NCI-H446 treated with DMSO at 0.1 percent for 48 hours (cell line): ENCODE data around the gene DDX56.
A peak's percentile ranks its signal among the peaks of the same experiment; 100 is the strongest.
"Not testable (repeated sequence)": the region's sequence is repeated elsewhere in the genome, so short reads cannot be mapped to it uniquely, and the experiment has no call there.

ENCODE experiments used
- DNase-seq: peaks from one replicate; lab custom pipeline; 2025; lab: John Stamatoyannopoulos, UW

DDX56 gene

GRCh38 chr7:44563171-44563679 lies 10.5 kb downstream of the DDX56 start:
- DNase-seq = no peak

- DNase-seq = not testable (repeated sequence)
Measured at GRCh38 chr7:44562622-44562962, 11.1 kb downstream of the DDX56 start.

GRCh38 chr7:44561962-44562621 lies 11.6 kb downstream of the DDX56 start:
- DNase-seq = no peak

- DNase-seq = no peak
Measured at GRCh38 chr7:44561481-44561880, 12.2 kb downstream of the DDX56 start.

GRCh38 chr7:44559485-44559884 lies 14.2 kb downstream of the DDX56 start:
- DNase-seq = peak; percentile 18

GRCh38 chr7:44557485-44557884 lies 16.2 kb downstream of the DDX56 start:
- DNase-seq = no peak

- no peak for DNase-seq
Measured at GRCh38 chr7:44555350-44555749, 18.4 kb downstream of the DDX56 start.

GRCh38 chr7:44552473-44553005 lies 21.2 kb downstream of the DDX56 start:
- not testable (repeated sequence) for DNase-seq

- no peak for DNase-seq
Measured at GRCh38 chr7:44549457-44549856, 24.3 kb downstream of the DDX56 start.

- no peak for DNase-seq
Measured at GRCh38 chr7:44548893-44549292, 24.8 kb downstream of the DDX56 start.

GRCh38 chr7:44547536-44548231 lies 26.0 kb downstream of the DDX56 start:
- DNase-seq = no peak

GRCh38 chr7:44541876-44542610 lies 31.7 kb downstream of the DDX56 start:
- DNase-seq = no peak

- no peak for DNase-seq
Measured at GRCh38 chr7:44541028-44541869, 32.5 kb downstream of the DDX56 start, which contains the start of gene NPC1L1. NPC1L1 (minus strand) TSS chr7:44541330; CDS start chr7:44541259, 71 bp downstream.

GRCh38 chr7:44540592-44541027 lies 33.1 kb downstream of the DDX56 start:
- DNase-seq = no peak

GRCh38 chr7:44539669-44540506 lies 33.8 kb downstream of the DDX56 start:
- DNase-seq = no peak

GRCh38 chr7:44538798-44539668 lies 34.7 kb downstream of the DDX56 start:
- no peak for DNase-seq

GRCh38 chr7:44538093-44538797 lies 35.5 kb downstream of the DDX56 start:
- DNase-seq = no peak

GRCh38 chr7:44537442-44537841 lies 36.3 kb downstream of the DDX56 start:
- DNase-seq = no peak

GRCh38 chr7:44536090-44536489 lies 37.6 kb downstream of the DDX56 start:
- no peak for DNase-seq
